Mammary epithelial cell (primary cell): ENCODE results near the gene GALE.

Experiments used
- CTCF ChIP-seq, 2 donors: IDR thresholded peaks in 1 of 2; conservative IDR thresholded peaks in 1 of 2; 2 replicates each; pipeline ENCODE4 v1.5.1; 2011 to 2012; ENCODE audit warnings: inconsistent platforms in 2 of 2, low read length in 2 of 2, mild to moderate bottlenecking in 2 of 2, control low read depth in 1 of 2, low read depth in 1 of 2; ENCODE audit not compliant: insufficient read depth in 1 of 2; ENCODE audit errors: extremely low read depth in 1 of 2
- EZH2 ChIP-seq: IDR thresholded peaks from 2 replicates; pipeline ENCODE4 v1.6.1; 2012; ENCODE audit warnings: low read length, inconsistent platforms, borderline replicate concordance

- TF ChIP-seq EZH2: no peak
- peak; percentile 75 to 79 for TF ChIP-seq CTCF (conservative IDR thresholded peaks at IDR 0.05 in 1 of 2, IDR thresholded peaks at IDR 0.05 in 1 of 2; ENCODE audit: extremely low read depth in 1 of 2, insufficient read depth in 1 of 2, low read depth in 1 of 2, low read length in 2 of 2)
These were observed 49.3 kb downstream of the GALE start for GRCh38 chr1:23751050-23751814.
